IMR-90 (cell line): ENCODE measurements around the gene RNF225. TPM values are rescaled to one million over a fixed set of nuclear protein-coding genes. Genes with fewer than 3 reads are reported as not detected.

Experiments used
- ATAC-seq: fragments of 200-7000 bp; cut with Tn5 transposase; 2 replicates; pipeline ENCODE4 v1.9.1; 2020; ENCODE audit warnings: low read depth, mild to moderate bottlenecking, moderate library complexity
- BruUV-seq: library from RNA; stranded (reverse); fragments of 400-500 nt; replicated peaks from 2 replicates; lab custom pipeline; 2021; lab: Mats Ljungman, UMichigan
- CTCF ChIA-PET: fragments of 300-600 bp; formaldehyde crosslinking; extraction: SDS; loops from one replicate; lab custom pipeline; 2021; ENCODE audit warnings: antibody characterized with exemption; lab: Yijun Ruan, JAX
- POLR2A ChIA-PET: fragments of 300-600 bp; sonication (Branson Sonifier 250); formaldehyde crosslinking; loops from one replicate; lab custom pipeline; 2022; ENCODE audit warnings: antibody characterized with exemption; ENCODE audit not compliant: unreplicated experiment; lab: Charles Lee
- DNase-seq: peaks from one replicate; pipeline ENCODE4 v3.0.0; 2013
- H2AFZ ChIP-seq: replicated peaks from 2 replicates; pipeline ENCODE3; 2013; ENCODE audit warnings: low read length, mild to moderate bottlenecking; ENCODE audit not compliant: poor library complexity
- H2AK5ac ChIP-seq: 2 replicates; pipeline ENCODE4 v1.6.1; 2013; ENCODE audit warnings: low read depth, low read length, inconsistent platforms
- H2AK9ac ChIP-seq: replicated peaks from 2 replicates; pipeline ENCODE3; 2013; ENCODE audit warnings: mild to moderate bottlenecking, low read depth, low read length, moderate library complexity; ENCODE audit not compliant: poor library complexity
- H2BK120ac ChIP-seq: 2 replicates; pipeline ENCODE4 v1.6.1; 2013; ENCODE audit warnings: low read depth, low read length, inconsistent platforms
- H2BK15ac ChIP-seq: 3 replicates; pipeline ENCODE4 v1.6.1; 2013; ENCODE audit warnings: low read depth, low read length, inconsistent platforms
- H2BK20ac ChIP-seq: 2 replicates; pipeline ENCODE4 v1.6.1; 2013; ENCODE audit warnings: low read depth, mild to moderate bottlenecking, inconsistent platforms, low read length, moderate library complexity
- H2BK5ac ChIP-seq: 2 replicates; pipeline ENCODE4 v1.6.1; 2013; ENCODE audit warnings: mild to moderate bottlenecking, low read depth, low read length, inconsistent platforms; ENCODE audit not compliant: poor library complexity, severe bottlenecking
- H3K14ac ChIP-seq: replicated peaks from 2 replicates; pipeline ENCODE4 v1.6.1; 2013; ENCODE audit warnings: low read depth, low read length, inconsistent platforms
- H3K18ac ChIP-seq: 2 replicates; pipeline ENCODE4 v1.6.1; 2013; ENCODE audit warnings: low read depth, low read length, control low read depth
- H3K23ac ChIP-seq: 2 replicates; pipeline ENCODE4 v1.6.1; 2013; ENCODE audit warnings: low read depth, low read length, inconsistent platforms
- H3K27ac ChIP-seq: 2 replicates; pipeline ENCODE4 v1.5.1; 2013; ENCODE audit warnings: mild to moderate bottlenecking, control low read depth, low read length; ENCODE audit not compliant: insufficient read depth
- H3K27me3 ChIP-seq: 2 replicates; pipeline ENCODE4 v1.6.1; 2013; ENCODE audit warnings: low read length; ENCODE audit not compliant: control insufficient read depth, insufficient read depth
- H3K36me3 ChIP-seq: 2 replicates; pipeline ENCODE4 v1.6.1; 2013; ENCODE audit warnings: low read length, mixed read lengths; ENCODE audit not compliant: control insufficient read depth, insufficient read depth
- H3K4ac ChIP-seq: 2 replicates; pipeline ENCODE4 v1.6.1; 2013; ENCODE audit warnings: low read depth, low read length, inconsistent platforms
- H3K4me1 ChIP-seq: 2 replicates; pipeline ENCODE4 v1.6.1; 2013; ENCODE audit warnings: low read length, mixed read lengths; ENCODE audit not compliant: control insufficient read depth, insufficient read depth
- H3K4me2 ChIP-seq: 2 replicates; pipeline ENCODE4 v1.6.1; 2013; ENCODE audit warnings: low read depth, mild to moderate bottlenecking, control low read depth, low read length, moderate library complexity
- H3K4me3 ChIP-seq: 2 replicates; pipeline ENCODE4 v1.5.1; 2013; ENCODE audit warnings: low read depth, mild to moderate bottlenecking, control low read depth, low read length, moderate library complexity; ENCODE audit not compliant: insufficient read depth
- H3K56ac ChIP-seq: 2 replicates; pipeline ENCODE4 v1.6.1; 2013; ENCODE audit warnings: low read length, inconsistent platforms; ENCODE audit not compliant: insufficient read depth; ENCODE audit errors: extremely low read depth
- H3K79me1 ChIP-seq, 2 experiments: 2 replicates each; pipeline ENCODE4 v1.6.1; 2013; ENCODE audit warnings: low read length in 2 of 2, inconsistent platforms in 1 of 2, low read depth in 1 of 2
- H3K9ac ChIP-seq: 2 replicates; pipeline ENCODE4 v1.6.1; 2013; ENCODE audit warnings: low read depth, low read length, control low read depth
- H3K9me1 ChIP-seq: 2 replicates; pipeline ENCODE4 v1.6.1; 2013; ENCODE audit warnings: low read length, inconsistent platforms; ENCODE audit not compliant: insufficient read depth
- H3K9me3 ChIP-seq: 2 replicates; pipeline ENCODE4 v1.6.1; 2013; ENCODE audit warnings: low read length; ENCODE audit not compliant: control insufficient read depth, insufficient read depth
- H4K20me1 ChIP-seq: 2 replicates; pipeline ENCODE4 v1.6.1; 2013; ENCODE audit warnings: low read length, inconsistent platforms; ENCODE audit not compliant: insufficient read depth
- H4K5ac ChIP-seq: 2 replicates; pipeline ENCODE4 v1.6.1; 2013; ENCODE audit warnings: mild to moderate bottlenecking, low read depth, low read length, control low read depth
- H4K8ac ChIP-seq, 2 experiments: 2 replicates each; pipeline ENCODE4 v1.6.1; 2013; ENCODE audit warnings: low read depth in 2 of 2, low read length in 2 of 2, control low read depth in 1 of 2, inconsistent platforms in 1 of 2
- H4K91ac ChIP-seq: 2 replicates; pipeline ENCODE4 v1.6.1; 2013; ENCODE audit warnings: low read depth, low read length, inconsistent platforms; ENCODE audit not compliant: insufficient read depth
- CTCF ChIP-seq: conservative IDR thresholded peaks from 2 replicates; pipeline ENCODE4 v1.5.1; 2012; ENCODE audit warnings: mild to moderate bottlenecking, low read depth, low read length, improper control_type of control experiment
- MAZ ChIP-seq: IDR thresholded peaks from 2 replicates; pipeline ENCODE4 v1.6.1; 2012; ENCODE audit warnings: low read depth, mild to moderate bottlenecking, low read length, improper control_type of control experiment, moderate library complexity, borderline replicate concordance
- SMC3 ChIP-seq: fragments of 150-350 bp; IDR thresholded peaks from 2 replicates; pipeline ENCODE4 v1.6.1; 2016; ENCODE audit warnings: low read depth, mild to moderate bottlenecking, antibody characterized with exemption, low read length, moderate library complexity
- WGBS, 2 experiments: methylation state at CpG; one replicate each; pipeline versions ENCODE4 v1.1.5 to v1.1.7; 2013; ENCODE audit warnings: missing lambda C conversion rate in 2 of 2; ENCODE audit not compliant: insufficient read length in 1 of 2; ENCODE audit errors: extremely low coverage in 2 of 2; 5-methylcytosine and 5-hydroxymethylcytosine counted together
- dilution Hi-C: fragments of 300-500 bp; cut with HindIII; formaldehyde crosslinking; loops from one replicate; pipeline ENCODE4 v1.14.3; 2018; ENCODE audit warnings: low sequenced_read_pairs; ENCODE audit not compliant: unreplicated experiment
- in situ Hi-C: fragments of 300-500 bp; cut with MboI; formaldehyde crosslinking; loops from 3 replicates; pipeline ENCODE4 v1.14.3; 2019; ENCODE audit warnings: low sequenced_read_pairs, inconsistent platforms, mixed read lengths
- intact Hi-C: fragments of 100-400 bp; cut with micrococcal nuclease; formaldehyde crosslinking; loops from 2 replicates; pipeline ENCODE4 v1.10.0; 2022
- polyA plus RNA-seq, 3 experiments: library from polyadenylated mRNA; depleted of rRNA; stranded (reverse); fragments of >200 nt; gene quantifications; 2 replicates each; pipeline ENCODE4 v1.2.3, GENCODE V29; 2012; ENCODE audit warnings: low replicate concordance in 1 of 3
- total RNA-seq: library from RNA; depleted of rRNA; stranded (reverse); fragments of >200 nt; gene quantifications from 2 replicates; pipeline ENCODE4 v1.2.3, GENCODE V29; 2012

RNF225 gene
- total and polyA plus RNA-seq, 2 of the 4 experiments (the other 2 are of a cell fraction) = 0.10 TPM; not detected in 1

DNA sequence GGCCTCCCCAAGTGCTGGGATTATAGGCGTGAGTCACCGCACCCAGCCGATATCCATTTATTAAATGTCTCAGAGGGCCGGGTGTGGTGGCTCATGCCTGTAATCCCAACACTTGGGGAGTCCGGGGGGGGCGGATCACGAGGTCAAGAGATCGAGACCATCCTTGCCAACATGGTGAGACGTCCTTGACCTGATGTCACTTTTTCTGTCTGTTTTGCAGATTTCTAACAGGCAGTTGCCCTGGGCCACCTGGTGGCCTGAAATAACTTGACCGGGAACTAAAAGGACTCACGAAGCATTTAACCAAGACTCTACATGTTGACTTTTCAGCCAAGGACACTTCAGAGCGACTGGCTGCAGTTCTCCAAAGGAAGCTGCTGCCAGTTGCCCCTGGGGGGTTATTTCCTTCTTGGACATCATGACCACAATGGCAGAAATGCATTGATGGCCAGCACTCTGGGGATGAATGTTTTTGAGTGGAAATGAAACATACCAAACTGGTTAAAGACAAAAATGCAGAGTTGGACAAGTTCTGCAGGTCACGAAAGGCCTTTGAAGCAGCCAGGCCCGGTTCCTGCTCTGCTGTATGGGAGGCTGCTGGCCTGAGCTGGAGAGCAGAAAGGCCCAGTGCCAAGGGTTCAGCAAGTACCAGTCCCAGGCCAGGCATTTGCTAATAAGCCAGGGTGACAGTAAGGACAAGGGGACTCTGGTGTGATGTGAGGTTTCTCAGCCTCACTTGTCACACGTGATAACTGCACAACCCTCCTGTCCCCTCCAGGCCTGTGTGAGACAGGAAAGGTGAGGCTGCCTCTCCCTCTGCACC is 22.9 kb upstream of the RNF225 start:
- 70% methylated on average over 9 of the region's 15 CpGs; no CpG with 5 or more reads in 1 of the 2 experiments for WGBS, 2 experiments
- no peak overlapping the region for H2AK5ac ChIP-seq
- H3K23ac ChIP-seq = no peak overlapping the region
- no peak overlapping the region for H3K4me2 ChIP-seq
- no peak overlapping the region for H3K18ac ChIP-seq
- no peak overlapping the region for H2BK20ac ChIP-seq
- H3K27ac ChIP-seq = no peak overlapping the region
- no peaks in the 10 kb centered on the region for H3K36me3 ChIP-seq
- ATAC-seq (no peak), DNase-seq (no peak)
- TF ChIP-seq MAZ = no peak
- peak; percentile 19; the same call in 1 of the 2 replicates for TF ChIP-seq CTCF
- TF ChIP-seq SMC3 = no peak
- H3K4me3 ChIP-seq = no peak overlapping the region
- H2BK15ac ChIP-seq = no peak overlapping the region
- H4K91ac ChIP-seq = no peak overlapping the region
- no TSS peak for BruUV-seq
- H2BK120ac ChIP-seq = no peak overlapping the region
- H3K79me1 ChIP-seq = no peaks in the 10 kb centered on the region
- no peak overlapping the region for H2AK9ac ChIP-seq
- intact Hi-C loops (no loop called here), dilution Hi-C loops (no loop called here), in situ Hi-C loops (no loop called here)
- H3K4me1 ChIP-seq = no peaks in the 10 kb centered on the region
- no peak overlapping the region for H2BK5ac ChIP-seq
- no peaks in the 10 kb centered on the region for H3K9me1 ChIP-seq
- H4K20me1 ChIP-seq = no peaks in the 10 kb centered on the region
- no peak overlapping the region for H4K8ac ChIP-seq
- ChIA-PET CTCF (interaction anchor here (1.0 kb wide), 1 partner anchor 8 kb away, joined by 3 read pairs; no protein-coding TSS in a partner anchor), POLR2A (no interaction called here)
- no peak overlapping the region for H4K5ac ChIP-seq
- no peak overlapping the region for H2AFZ ChIP-seq
- H3K27me3 ChIP-seq = no peaks in the 10 kb centered on the region
- H3K9me3 ChIP-seq = peaks cover 3% of the 10 kb centered on the region; the same call in 1 of the 2 replicates
- no peak overlapping the region for H3K4ac ChIP-seq
- H3K9ac ChIP-seq = no peak overlapping the region
- no peak overlapping the region for H3K14ac ChIP-seq
- H3K56ac ChIP-seq = no peak overlapping the region
